LNCaP clone FGC (cell line): Measurements from ENCODE around the gene HOXC13.

ENCODE experiments used
- DNase-seq: peaks from one replicate; pipeline ENCODE4 v3.0.0-alpha.2; 2011; ENCODE audit warnings: low read depth
- H3K4me3 ChIP-seq: 2 replicates; pipeline ENCODE4 v1.5.1; 2011; ENCODE audit warnings: mild to moderate bottlenecking, low read depth, low read length, control low read depth
- TF ChIP-seq, protein P1 (sequence below): IDR thresholded peaks from 2 replicates; pipeline ENCODE4 v1.5.1; 2012; ENCODE audit warnings: mild to moderate bottlenecking; ENCODE audit not compliant: control insufficient read depth, insufficient read depth; ENCODE audit errors: extremely low read depth

The HOXC13 gene, protein sequence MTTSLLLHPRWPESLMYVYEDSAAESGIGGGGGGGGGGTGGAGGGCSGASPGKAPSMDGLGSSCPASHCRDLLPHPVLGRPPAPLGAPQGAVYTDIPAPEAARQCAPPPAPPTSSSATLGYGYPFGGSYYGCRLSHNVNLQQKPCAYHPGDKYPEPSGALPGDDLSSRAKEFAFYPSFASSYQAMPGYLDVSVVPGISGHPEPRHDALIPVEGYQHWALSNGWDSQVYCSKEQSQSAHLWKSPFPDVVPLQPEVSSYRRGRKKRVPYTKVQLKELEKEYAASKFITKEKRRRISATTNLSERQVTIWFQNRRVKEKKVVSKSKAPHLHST

DNA sequence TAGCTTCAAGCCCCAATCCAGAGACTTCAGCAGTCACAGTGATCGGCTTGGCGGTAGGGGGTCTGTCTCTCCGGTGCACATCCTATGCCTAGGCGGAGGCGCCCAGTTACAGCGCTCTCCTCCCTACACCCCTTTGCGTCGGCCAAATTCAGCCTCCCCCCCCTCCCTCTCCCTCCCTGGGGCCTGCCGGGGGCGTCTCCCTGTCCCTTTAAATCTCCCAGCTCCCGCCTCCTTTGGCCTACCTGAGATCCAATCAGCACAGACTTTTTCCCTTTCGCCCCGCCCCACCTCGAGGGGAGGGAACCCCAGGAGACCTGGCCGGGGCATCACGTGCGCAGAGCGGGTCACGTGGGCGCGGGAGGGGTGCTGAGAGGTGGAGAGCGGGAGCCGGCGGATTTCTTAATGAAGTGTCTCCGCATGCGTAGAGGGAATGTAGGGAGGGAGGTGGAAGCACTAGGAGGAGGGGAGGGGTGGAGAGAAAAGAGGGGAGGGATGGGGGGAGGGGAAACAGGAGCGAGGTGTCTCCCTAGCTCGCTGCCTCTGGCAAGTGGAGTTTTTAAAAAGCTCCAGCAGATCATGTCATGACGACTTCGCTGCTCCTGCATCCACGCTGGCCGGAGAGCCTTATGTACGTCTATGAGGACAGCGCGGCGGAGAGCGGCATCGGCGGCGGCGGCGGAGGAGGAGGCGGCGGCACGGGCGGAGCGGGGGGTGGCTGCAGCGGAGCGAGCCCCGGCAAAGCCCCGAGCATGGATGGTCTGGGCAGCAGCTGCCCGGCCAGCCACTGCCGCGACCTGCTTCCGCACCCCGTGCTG is at the start of gene HOXC13:
TSS of gene HOXC13 (plus strand) at position 506 of the 815 bp plus-strand sequence. CDS start at position 582, 76 bp downstream.
- DNase-seq: peak; percentile 99
- H3K4me3 ChIP-seq: peak within 1 kb of the TSS; percentile 59
- TF ChIP-seq, protein P1, sequence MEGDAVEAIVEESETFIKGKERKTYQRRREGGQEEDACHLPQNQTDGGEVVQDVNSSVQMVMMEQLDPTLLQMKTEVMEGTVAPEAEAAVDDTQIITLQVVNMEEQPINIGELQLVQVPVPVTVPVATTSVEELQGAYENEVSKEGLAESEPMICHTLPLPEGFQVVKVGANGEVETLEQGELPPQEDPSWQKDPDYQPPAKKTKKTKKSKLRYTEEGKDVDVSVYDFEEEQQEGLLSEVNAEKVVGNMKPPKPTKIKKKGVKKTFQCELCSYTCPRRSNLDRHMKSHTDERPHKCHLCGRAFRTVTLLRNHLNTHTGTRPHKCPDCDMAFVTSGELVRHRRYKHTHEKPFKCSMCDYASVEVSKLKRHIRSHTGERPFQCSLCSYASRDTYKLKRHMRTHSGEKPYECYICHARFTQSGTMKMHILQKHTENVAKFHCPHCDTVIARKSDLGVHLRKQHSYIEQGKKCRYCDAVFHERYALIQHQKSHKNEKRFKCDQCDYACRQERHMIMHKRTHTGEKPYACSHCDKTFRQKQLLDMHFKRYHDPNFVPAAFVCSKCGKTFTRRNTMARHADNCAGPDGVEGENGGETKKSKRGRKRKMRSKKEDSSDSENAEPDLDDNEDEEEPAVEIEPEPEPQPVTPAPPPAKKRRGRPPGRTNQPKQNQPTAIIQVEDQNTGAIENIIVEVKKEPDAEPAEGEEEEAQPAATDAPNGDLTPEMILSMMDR: no peak

DNA sequence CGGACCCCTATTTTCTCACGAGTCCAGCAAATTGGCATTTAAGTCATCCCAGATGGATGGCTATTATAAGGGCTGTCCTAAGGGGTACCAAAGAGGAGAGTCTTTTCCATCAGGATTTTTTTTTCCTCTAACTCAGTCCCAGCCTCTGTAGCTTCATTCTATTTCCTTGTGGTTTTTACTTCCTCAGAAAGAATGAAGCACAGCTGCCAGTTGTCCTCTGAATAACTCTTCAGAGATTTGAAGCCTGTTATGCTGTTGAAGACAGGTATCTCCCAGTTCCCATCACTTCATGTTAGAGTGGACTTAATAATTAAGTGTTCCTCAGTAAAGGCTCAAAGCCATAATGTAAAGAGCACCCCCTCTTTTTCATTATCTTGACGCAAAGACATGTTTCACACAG is 48.5 kb upstream of the HOXC13 start:
- no peak overlapping the region for H3K4me3 ChIP-seq
- no peak for DNase-seq
- TF ChIP-seq, protein P1: no peak

DNA sequence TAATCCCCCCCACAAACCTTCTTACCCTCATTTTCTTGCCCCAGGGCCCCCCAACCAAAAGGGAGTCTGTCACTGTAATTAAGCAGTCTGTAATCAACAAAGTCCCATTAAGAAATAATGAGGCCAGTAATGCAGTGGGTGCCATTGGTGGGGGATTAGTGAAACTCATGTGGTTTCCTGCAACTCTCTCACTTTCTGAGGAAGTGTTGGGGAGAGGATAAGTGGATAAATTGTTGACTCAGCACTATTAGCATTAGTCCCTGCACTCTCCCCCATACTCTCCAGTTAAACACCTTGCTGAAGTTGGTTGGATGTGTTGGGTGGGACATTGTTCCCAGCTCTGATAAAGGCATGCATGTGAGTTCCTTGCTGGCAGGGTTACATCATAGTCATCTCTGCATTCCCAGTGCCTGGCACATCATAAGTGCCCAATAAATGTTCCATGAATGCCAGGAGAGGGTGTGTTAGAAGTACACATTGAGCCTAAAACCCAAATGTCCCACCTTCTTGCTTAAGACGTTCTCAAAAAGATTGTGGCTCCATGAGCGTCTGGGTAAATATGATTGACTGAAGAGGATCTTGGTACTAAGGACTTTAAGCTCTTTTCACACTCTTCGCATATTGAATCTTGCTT is 45.8 kb upstream of the HOXC13 start:
- no peak for DNase-seq
- H3K4me3 ChIP-seq: no peak overlapping the region
- TF ChIP-seq, protein P1: no peak

DNA sequence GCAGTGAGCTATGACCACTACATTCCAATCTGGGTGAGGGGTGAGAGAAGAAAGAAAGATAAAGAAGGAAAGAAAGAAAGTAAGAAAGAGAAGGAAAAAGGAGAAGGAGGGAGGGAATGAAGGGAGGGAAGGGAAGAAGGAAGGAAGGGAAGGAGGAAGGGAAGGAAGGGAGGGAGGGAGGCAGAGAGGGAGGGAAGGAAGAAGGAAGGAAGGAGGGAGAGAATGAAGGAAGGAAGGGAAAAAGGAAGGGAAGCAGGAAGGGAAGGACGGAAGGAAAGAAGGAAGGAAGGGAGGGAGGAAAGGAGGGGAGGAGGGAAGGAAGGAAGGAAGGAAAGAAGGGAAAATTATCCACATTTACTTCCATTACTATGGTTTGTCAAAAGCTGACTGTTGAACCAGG is 39.4 kb upstream of the HOXC13 start:
- TF ChIP-seq, protein P1: no peak
- no peak overlapping the region for H3K4me3 ChIP-seq
- no peak for DNase-seq

DNA sequence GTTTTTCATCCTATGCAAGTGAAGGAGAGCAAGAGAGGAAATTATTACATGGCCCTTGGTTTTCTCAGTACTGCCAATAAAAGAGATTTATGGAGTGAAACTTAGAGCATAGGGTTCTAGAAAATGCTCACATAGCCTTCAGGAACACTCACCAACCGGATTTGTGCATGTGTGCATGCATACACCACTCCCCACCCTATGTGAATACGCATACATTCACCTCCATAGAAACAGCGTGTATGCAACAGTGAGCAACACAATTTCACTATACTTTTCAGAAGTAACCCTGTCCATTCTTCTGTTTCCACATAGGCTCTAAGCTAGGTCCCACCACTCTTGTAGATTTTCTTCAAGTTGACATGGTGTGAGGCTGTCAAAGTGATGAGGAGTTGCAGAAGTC is 31.5 kb upstream of the HOXC13 start:
- DNase-seq: no peak
- TF ChIP-seq, protein P1: no peak

DNA sequence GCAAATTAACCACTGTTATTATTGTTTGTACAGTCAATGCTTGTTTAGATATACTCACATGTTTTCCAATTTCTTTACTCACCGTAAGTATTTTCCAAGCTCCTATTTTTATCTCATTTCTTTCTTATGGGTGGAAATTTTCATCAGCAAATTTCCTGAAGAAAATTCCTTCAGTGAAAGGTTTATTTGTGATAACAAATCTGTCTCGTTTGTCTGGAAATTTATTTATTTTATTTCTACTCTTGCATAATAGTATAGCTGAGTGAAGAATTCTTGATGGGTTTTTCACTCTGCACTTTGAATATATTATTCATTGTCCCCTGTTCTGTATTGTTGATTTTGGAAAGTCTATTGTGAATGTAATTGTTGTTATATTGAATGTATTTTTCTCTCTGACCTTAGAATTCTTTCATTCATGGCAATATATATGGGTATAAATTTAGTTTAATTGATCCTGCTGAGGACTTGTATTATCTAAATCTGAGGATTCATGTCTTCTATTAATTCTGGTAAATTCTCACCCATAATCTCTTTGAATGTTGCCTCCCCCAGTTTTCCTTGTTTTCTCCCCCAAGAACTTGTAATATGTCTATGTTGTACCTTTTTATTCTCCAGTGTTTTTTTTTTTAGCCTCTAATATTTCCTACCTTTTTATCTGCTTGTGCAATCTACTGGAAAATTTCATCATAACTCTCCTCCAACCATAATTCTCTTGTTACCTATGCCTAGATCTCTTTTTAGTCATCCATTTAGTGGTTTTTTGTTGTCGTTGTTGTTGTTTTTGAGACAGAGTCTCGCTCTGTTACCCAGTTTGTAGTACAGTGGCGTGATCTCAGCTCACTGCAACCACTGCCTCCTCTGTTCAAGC is 21.6 kb upstream of the HOXC13 start:
- no peak overlapping the region for H3K4me3 ChIP-seq
- TF ChIP-seq, protein P1: no peak
- DNase-seq: no peak

More for the DNA sequence above, 31.5 kb upstream of the HOXC13 start:
- H3K4me3 ChIP-seq: no peak overlapping the region
